ENCODE data around the gene NLK.
"Not testable (repeated sequence)": the region's sequence is repeated elsewhere in the genome, so short reads cannot be mapped to it uniquely, and the experiment has no call there.

The NLK gene

DNA sequence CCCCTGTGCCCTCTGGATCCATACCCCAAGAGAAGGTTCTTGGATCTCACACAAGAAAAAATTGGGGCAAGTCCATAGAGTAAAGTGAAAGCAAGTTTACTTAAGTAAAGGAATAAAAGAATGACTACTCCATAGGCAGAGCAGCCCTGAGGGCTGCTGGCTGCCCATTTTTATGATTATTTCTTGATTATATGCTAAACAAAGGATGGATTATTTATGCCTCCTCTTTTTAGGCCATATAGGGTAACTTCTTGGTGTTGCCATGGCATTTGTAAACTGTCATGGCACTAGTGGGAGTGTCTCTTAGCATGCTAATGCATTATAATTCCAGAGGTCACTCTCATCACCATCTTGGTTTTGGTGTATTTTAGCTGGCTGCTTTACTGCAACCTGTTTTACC lies 70.8 kb downstream of the NLK start:
- no peak for DNase-seq (ENCODE audit: low spot score)

DNA sequence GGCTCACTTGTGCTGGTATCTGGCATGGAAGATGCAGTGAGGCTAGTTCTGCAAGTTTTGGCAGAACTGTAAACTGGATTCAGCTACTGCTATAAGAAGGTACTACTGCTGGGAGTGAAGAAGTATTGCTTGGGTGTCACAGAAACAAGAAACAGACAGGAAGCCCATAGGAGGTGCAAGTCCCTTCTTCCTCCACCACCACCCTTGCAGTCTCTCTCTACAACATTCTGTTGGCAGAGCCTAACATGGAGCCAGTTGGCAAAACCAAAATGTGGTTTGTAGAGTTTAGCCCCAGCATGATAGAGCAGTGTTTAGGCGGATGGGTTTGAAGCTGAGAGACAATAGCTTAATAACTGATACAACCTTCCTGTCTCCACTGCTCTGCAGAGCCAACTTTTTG lies 72.6 kb downstream of the NLK start:
- DNase-seq (ENCODE audit: low spot score) = no peak

DNA sequence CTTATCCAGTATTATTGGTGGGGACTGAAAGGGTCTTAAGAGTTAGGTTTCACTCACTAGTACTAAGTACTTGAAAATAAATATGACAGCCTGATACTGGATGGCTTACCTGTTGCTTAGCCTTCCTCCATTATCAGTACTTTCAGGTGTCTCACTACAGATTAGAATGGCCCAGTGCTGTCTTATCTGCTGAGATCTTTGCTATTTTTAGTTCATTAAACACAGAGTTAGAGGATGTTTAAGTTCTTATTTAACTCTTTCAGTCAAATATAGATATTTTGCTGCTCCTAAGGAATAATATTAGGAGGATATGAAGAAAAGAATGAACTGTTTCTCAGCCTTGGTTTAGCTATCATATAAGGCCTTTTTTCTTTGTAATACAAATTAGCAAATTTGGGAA lies 74.8 kb downstream of the NLK start:
- DNase-seq (ENCODE audit: low spot score) = no peak

DNA sequence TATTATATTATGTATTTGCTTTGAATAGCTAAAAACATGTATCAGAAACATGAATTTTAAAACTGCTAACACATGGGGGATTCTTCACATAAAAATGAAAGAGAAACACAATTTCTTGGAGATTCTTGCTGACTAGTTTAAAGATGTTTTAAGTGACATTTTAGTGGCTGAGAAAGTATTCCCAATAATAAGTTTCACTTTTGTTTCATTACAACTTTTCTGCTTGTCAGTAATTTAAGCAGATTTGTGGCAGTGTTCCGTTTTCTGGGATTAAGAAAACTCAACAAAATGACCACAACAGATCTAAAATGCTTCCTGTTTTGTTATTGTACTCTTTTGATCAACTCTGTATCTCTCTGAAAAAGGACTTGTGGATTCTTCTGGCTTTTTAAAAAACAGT lies 75.9 kb downstream of the NLK start:
- DNase-seq (ENCODE audit: low spot score) = no peak

DNA sequence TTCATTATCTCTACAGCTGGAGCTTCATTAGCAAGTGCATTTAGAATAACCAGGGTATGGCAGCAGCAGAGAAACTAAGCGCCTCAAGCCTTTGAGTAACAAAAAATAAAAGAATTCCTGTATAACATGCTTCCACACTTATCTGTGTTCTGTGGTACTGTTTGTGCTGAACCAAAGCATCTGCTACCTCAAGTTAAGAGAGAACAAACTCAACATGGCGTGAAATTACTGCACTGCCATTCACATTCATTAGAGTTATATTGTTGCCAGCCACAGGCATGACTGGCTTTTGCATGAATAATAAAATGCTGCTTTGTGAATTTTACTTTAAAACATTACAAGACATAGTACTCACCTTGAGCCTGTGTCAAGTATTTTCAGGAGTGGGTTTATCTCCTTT lies 76.6 kb downstream of the NLK start:
- DNase-seq (ENCODE audit: low spot score) = no peak

DNA sequence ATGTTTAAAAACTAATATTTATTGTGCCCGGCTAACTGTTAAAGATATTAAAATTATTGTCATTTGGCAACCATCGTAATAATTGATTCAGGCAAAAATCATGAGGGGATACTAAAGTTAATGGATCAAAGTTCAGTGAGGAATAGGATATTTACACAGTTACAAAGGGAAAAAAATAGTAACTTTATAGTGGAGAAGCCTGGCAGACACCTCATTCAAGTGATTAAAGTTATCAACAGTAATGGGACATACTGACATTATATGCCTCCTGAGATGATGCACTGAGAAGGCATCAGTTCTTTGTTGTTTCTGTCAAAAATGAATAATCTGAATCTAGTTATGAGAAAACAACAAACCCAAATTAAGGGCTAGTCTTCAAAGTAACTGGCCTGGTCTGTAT lies 77.1 kb downstream of the NLK start:
- DNase-seq (ENCODE audit: low spot score) = no peak

DNA sequence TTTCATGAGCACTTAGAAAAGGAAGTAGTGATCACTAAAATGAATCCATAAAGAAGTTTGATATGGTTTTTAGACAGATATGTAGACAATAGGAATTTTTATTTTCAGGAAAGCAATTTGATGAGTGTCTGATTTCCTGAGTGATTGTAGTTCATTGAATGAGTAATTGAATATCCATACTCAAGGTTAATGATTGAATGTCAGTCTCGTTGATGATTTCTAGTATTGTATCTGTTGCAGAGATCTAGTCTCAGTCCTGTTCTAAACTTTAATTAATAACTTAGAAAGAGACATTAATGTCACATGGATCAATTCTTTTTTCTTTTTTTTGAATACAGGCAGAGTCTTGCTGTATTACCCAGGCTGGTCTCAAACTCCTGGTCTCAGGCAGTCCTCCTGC lies 78.3 kb downstream of the NLK start:
- no peak for DNase-seq (ENCODE audit: low spot score)

DNA sequence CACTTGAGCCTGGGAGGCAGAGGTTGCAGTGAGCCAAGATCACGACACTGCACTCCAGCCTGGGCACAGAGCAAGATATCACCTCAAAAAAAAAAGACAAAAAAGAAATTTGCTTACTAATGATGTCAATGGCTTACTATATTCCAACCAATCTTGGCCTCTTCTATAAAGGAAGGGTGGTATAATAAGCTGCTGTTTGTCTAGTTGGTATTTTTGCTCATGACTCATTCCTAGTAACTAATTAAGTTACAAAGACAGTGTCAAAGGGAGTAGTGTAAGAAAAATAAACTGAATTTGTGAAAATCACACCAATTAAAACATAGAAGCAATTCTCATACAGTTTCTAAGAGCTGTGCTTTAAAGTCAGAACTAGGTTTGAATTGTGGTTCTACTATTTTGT lies 82.5 kb downstream of the NLK start:
- DNase-seq (ENCODE audit: low spot score) = no peak

DNA sequence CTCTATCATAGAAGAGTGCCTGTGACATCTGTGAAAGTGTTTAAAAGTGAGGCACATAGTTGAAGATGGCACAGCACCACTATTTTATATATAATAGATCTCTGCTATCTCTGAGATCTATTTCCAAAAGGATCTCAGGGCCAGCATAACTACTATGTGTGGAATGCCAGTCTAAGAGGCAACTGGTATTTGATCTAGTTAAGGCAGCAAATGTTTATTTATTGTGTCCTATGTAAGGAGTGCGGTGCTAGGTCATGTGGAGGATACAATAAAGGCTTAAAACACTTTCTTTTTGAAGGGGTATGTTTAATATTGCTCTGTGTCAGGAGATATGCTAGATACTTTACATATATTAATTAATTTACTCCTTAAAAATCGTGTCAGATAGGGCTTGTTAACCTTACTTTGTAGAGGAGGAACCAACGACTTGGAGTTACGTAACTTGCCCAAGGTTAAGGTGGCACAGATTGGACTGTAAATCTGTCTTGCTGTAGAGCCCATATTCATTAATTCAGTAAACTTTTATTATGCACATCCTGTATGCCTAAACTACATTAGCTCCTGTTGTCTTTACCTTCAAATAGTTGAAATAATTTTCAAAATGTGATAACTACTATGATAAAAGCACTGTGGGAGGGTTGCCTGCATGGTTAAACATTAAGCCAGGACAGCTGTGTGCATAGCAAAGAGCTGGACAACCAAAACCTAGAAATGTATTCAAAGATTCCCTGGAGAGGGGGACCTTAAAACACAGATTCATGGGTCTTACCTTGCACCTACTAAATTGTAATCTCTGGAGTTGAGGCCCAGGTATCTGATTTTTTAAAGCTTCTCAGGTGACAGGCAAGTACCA lies 83.3 kb downstream of the NLK start:
- no peak for DNase-seq (ENCODE audit: low spot score)

DNA sequence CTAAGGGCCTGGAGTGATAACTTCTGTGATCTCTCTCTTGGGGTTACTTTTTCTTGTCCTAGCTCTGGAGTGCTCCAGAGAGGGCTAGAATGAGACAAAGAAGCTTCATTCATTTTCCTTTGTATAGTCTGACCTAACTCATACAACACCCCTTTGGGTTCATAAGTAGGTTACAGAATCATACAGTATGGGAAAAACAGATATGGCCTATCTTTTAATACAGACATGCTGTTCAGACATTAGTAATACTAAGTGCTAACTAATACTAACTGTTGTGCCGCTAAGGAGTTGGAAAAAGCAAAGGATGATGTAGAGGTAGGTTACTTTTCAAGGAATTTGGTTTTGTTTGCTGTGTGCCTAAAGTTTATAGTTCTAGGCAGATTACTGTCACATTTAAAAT lies 84.7 kb downstream of the NLK start:
- no peak for DNase-seq (ENCODE audit: low spot score)

DNA sequence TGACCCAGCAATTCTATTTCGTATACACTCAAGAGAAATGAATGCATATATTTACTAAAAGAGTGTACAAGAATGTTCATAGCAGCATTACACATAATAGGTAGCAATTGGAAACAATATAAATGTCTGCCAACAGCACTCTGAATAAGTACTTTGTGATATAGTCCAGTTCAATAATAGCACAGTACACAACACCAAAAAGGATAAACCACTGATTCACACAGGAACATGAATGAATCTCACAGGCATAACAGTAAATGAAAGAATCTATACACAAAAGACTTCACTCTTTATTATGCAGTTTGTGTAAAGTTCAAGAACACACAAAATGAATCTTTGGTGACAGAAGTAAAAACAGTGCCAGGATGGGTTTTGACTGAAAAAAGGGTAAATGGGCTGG lies 86.3 kb downstream of the NLK start:
- DNase-seq (ENCODE audit: low spot score) = no peak

DNA sequence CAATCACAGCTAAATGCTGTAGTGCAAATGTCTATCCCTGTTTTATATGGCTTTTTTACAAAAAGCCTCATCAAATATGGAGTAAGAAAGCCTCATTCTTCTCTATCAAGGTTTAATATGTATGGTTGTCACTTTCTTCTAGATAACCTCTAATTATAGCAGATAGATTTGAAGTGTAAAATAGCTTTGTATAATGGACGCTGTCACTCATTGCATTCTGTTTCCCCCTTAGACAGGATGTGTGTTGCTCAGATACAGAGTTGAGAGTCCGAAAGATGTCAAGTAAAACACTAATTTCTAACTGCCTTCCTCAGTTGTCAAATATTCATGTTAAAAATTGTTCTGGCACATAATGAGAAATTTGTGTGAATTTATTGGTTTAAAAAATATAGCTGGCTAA lies 88.0 kb downstream of the NLK start:
- no peak for DNase-seq (ENCODE audit: low spot score)

DNA sequence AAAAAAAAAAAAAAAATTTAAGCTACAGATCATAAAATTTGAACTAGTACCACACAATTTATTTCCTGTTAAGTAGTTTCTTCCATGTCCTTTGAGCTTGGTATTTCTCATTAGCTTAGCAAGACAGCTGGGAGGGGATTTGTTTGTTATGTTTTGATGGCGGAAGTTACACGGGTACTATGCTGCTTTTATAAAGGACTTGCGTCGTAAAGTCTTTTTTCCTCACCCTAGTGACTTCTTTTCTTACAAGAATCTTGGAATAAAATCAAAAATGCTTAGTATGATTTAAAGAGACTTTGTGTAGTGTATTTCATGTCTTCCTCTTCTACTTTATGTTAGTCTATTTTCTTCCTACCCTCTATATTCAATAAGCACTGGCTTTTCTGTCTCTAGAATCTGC lies 89.1 kb downstream of the NLK start:
- no peak for DNase-seq (ENCODE audit: low spot score)

DNA sequence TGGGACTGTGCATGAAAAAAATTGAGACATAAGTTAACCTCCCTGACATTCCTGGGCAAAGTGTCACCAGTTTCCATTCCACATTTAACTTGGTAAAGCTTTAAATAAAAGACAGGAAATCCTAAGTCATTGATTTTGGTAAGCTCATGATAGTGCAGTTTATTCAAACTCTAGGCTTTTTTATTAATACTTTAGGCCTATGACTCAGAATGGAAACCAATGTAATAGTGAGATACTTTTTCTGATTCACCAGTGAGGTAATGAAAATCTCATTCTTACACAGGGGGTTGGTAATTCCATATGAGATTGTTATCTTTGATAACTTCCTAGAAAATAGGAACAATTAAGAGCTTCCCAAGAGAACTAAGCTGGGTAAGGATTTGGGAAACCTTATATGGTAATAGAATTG lies 91.1 kb downstream of the NLK start:
- DNase-seq (ENCODE audit: low spot score) = no peak

DNA sequence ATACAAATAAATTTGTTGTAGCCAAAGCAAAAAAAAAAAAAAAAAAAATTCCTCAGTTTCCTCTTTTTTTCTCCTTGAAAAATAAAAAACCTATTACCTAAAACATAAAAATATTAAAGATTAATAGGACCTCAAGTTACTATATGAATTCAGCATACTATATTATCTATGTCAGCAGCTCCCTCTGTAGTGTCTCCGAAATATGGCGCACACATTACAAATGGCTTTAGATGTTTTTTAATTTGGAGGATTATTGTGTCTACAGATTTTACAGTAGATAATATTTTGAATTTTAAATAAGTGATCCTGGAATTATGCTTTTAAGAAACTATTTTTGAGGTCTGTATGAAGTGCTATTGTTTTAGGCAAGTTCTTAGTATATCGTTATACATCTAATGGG lies 94.4 kb downstream of the NLK start:
- no peak for DNase-seq (ENCODE audit: low spot score)

DNA sequence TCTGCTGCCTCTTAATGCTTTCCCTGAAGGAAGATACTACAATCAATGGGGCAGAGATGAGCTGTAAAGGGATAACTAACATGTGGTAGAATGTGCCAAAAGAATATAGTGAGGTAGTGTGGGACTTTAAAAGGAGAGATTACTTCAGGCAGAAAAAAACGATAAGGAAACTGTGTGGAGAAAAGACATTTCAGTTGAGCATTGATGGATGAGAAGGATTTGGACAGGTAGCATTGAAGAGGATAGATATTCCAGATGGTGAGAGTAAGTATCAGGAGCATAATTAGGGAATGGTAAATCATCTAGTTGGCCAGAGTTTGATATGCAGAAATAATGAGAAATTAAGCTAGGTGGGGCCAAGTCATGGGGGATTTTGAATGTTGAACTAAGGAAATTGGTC lies 97.3 kb downstream of the NLK start:
- no peak for DNase-seq (ENCODE audit: low spot score)

DNA sequence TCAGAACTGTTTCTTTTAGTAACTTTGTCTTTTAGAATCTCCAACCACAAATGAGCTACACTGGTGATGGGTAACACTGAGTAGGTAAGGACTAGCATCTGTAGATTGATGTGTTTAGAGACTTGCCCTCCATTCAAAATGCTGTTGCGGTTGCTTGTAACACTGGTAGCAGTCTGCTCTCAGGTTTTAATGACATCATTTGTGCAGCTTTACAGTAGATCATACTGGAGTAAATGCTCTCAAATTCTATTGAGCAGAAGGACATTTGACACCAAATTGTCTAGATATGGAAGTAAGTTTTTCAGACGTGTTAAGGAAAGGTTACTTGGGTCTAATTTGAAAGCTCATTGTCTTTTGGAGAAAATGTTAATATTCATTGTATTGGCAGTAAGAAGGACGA lies 98.8 kb downstream of the NLK start:
- DNase-seq (ENCODE audit: low spot score) = no peak

DNA sequence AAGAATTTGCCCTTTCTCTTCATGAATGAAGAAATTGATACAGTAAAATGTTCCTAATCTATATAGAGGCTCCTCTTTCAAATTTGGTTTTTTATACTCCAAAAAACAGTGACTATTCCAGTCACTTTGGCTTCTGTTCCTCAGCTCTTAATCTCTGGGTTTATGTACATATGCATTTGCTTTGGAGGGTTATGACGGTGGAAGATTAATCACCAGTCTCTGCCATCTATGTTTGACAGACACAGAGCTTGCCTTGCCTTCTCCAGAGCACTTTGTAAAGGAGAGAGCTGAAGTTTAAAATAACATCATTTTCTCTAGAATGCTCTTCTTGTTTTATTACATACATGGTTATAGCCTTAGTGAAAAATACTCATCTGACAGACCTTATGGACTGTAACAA lies 99.3 kb downstream of the NLK start:
- DNase-seq (ENCODE audit: low spot score) = no peak

DNA sequence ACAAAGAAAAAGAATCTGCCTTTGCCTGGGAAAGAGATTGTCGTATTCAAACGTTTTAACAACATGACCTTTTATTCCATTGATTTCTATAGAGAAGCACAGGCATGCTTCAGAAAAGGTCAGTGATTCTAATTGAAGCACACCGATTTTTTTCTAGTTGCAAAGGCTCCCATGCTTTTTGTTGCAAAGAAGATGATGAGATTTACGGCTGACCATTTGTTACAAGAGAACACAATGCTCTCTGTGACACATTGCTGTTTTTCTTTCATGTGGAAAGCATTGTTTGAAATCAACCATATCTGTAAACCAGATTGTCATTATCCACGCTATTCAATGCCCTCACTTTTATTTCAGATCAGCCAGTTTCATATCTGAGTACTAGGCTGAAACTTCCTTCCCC lies 99.8 kb downstream of the NLK start:
- no peak for DNase-seq (ENCODE audit: low spot score)

DNA sequence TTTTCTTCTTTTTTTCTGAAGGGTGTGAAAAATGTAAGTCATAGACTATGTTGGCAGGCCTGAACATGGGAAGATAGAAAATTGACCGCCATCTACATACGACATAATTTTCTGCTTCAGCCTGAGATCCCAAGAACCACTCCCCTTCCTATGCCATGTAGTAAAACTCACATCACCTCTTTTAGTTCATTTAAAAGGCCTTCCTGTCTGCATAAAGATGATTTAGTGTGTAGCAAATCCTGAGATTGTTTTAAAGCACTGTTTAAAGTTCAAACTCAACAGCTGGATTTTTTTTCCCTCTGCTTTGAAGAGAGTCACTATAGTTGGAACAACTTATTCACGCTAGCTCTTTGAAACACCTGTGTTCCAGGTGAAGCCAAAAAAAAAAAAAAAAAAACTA lies 101.5 kb downstream of the NLK start:
- DNase-seq (ENCODE audit: low spot score) = no peak

DNA sequence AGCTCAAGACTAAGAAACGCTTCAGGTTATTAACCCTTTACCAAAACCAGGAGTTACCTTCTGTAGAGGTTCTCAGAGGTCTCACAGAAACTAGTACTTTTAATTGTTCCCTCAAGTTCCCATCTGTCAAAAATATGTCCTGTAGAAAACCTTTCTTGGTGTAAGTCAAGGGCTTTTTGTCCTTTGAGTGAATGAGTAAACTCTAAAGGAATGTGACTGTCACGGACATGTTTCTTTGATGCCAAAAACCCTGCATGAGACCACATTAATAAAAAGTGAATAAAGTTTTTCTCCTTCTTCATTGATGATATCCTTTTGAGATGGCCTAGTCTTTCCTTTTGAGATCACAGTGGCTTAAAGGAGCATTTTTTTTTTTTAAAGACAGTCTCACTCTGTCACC lies 102.9 kb downstream of the NLK start:
- no peak for DNase-seq (ENCODE audit: low spot score)

DNA sequence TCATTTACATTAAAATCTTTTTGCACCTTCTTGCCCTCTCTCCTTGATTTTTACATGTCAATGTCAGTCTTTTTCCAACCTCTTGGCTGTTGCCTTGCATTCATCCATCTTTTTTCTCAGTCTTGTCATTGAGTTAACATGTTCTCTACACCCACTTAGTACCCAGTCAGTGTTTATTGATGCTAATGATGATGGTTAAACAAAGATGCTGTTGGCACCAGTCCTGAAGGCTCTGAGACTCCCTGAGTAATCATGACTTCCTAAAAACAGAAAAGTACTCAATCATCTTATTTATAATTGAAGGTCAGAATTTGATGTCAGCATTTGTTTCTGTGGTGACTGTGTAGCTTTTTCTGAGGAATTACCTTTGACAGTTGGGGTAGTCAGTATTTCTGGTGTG lies 104.5 kb downstream of the NLK start:
- DNase-seq (ENCODE audit: low spot score) = no peak

DNA sequence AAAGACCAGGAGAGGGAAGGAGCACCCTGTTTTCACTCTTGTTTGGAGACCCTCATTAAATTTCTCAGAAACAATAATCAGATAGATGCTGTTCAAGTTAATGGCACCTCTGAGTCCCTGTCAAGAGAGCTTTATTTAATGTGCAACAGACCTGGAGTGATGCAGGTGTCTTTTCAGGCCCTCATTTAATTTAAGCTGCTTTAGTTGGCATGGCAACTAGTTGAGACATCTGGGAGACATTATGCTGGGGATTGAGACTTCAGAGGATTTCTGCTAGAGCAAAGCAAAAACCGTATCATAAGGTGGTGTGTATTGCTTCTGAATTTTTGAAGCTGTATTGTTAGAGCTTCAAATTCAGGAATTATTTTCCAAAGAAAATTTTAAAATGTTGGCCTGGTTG lies 108.5 kb downstream of the NLK start:
- DNase-seq (ENCODE audit: low spot score) = no peak

DNA sequence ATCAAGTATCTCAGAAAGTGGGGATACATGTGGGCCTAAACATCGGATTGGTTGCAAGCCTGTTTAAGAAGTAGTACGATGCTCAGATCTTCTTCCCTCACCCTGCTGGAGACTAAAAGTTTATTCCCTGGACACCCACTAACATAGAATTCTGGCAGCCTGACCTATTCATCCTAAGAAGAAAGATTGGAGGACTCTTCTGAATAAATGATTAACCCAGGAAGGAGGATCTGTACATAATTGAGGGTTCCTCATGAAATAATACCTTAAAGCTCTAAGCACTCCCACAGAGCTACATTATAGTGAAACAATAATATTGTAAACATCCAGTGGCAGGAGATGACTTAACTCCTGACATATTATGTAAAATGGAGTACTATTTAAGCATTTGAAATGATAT lies 111.7 kb downstream of the NLK start:
- no peak for DNase-seq (ENCODE audit: low spot score)

DNA sequence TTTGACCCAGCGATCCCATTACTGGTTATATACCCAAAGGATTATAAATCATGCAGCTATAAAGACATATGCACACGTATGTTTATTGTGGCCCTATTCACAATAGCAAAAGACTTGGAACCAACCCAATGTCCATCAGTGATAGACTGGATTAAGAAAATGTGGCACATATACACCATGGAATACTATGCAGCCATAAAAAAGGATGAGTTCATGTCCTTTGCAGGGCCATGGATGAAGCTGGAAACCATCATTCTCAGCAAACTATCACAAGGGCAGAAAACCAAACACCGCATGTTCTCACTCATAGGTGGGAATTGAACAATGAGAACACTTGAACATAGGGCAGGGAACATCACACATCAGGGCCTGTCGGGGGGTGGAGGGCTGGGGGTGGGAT lies 112.9 kb downstream of the NLK start:
- not testable (repeated sequence) for DNase-seq (ENCODE audit: low spot score)
